Measurements from ENCODE around the gene HSPH1.

DNA sequence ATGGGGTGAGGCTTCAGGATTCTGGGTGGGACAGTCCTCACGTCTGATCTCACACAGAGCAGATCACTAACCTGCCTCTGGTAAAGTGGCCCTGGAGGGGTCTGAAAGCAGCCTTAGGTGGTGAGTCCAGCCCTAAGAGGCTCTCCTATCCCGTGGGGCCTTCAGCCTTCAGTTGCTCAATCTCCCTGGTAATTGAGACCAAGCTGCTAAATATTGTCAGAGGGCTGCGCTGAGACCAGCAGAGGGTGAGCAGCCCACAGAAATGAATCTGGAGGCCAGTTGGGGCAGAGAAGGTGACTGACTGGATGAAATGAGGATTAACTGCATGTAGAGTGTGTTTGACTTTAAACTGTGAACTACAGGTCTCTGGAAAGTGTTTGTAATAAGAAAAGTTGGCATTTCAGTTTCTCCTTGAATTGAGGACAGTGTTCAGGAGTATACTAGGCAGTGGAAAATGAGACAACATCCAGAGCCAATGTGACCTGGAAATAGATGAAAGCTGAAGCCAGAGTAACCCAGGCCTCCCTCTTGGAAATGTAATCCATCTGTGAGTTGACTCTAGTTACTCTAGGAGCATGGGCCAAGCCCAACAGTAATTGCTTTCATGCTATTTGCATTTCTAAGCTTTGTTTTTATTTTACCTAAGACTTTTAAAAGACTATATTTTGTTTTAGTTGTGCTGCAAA, 14.3 kb upstream of the HSPH1 start:
- TF ChIP-seq CTCF (IDR thresholded peaks at IDR 0.05) (no peak), POLR2AphosphoS5 (IDR thresholded peaks at IDR 0.05; ENCODE audit: low read depth, low read length) (no peak), TCF7L2 (IDR thresholded peaks at IDR 0.05; ENCODE audit: low read depth, low read length) (no peak), SIN3A (IDR thresholded peaks at IDR 0.05; ENCODE audit: borderline replicate concordance, insufficient read depth, low read depth, low read length) (no peak)
- TF ChIP-seq, protein P1, sequence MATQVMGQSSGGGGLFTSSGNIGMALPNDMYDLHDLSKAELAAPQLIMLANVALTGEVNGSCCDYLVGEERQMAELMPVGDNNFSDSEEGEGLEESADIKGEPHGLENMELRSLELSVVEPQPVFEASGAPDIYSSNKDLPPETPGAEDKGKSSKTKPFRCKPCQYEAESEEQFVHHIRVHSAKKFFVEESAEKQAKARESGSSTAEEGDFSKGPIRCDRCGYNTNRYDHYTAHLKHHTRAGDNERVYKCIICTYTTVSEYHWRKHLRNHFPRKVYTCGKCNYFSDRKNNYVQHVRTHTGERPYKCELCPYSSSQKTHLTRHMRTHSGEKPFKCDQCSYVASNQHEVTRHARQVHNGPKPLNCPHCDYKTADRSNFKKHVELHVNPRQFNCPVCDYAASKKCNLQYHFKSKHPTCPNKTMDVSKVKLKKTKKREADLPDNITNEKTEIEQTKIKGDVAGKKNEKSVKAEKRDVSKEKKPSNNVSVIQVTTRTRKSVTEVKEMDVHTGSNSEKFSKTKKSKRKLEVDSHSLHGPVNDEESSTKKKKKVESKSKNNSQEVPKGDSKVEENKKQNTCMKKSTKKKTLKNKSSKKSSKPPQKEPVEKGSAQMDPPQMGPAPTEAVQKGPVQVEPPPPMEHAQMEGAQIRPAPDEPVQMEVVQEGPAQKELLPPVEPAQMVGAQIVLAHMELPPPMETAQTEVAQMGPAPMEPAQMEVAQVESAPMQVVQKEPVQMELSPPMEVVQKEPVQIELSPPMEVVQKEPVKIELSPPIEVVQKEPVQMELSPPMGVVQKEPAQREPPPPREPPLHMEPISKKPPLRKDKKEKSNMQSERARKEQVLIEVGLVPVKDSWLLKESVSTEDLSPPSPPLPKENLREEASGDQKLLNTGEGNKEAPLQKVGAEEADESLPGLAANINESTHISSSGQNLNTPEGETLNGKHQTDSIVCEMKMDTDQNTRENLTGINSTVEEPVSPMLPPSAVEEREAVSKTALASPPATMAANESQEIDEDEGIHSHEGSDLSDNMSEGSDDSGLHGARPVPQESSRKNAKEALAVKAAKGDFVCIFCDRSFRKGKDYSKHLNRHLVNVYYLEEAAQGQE (IDR thresholded peaks at IDR 0.05; ENCODE audit: insufficient read depth in 1 of 2, low read depth in 2 of 2, low read length in 1 of 2) = no peak

Measured in Panc1 (cell line).